HepG2 (cell line): Measurements from ENCODE around the gene TNFRSF11A. TPM values are rescaled to one million over a fixed set of nuclear protein-coding genes. Genes with fewer than 3 reads are reported as not detected.

Experiments
- AGO2 ChIP-seq: fragments of 200-400 bp; formaldehyde crosslinking; optimal IDR thresholded peaks from 2 replicates; pipeline ENCODE3; 2017; ENCODE audit warnings: mild to moderate bottlenecking, low read depth, low read length, moderate library complexity
- DR1 ChIP-seq: sonication (generic); formaldehyde crosslinking; IDR thresholded peaks from 2 replicates; pipeline ENCODE4 v1.8.0; 2021; ENCODE audit warnings: mild to moderate bottlenecking, missing genetic modification reagents, inconsistent platforms
- HMGXB4 ChIP-seq, 2 experiments: sonication (generic) in 1 of 2; formaldehyde crosslinking in 1 of 2; IDR thresholded peaks; 2 replicates each; pipeline versions ENCODE4 v1.4.0 to v1.6.1; 2018 to 2020; ENCODE audit warnings: missing genetic modification reagents in 2 of 2, borderline replicate concordance in 1 of 2, low read depth in 1 of 2, mild to moderate bottlenecking in 1 of 2, missing biosample characterization in 1 of 2
- KDM5A ChIP-seq: fragments of 200-600 bp; sonication (generic); IDR thresholded peaks from 2 replicates; pipeline ENCODE4 v1.7.0; 2018; ENCODE audit warnings: antibody characterized with exemption, mild to moderate bottlenecking, low read length, borderline replicate concordance
- KLF6 ChIP-seq: IDR thresholded peaks from 2 replicates; pipeline ENCODE4 v1.8.0; 2016; ENCODE audit warnings: missing biosample characterization, missing genetic modification reagents
- MAFK ChIP-seq, 2 experiments: IDR thresholded peaks in 1 of 2; conservative IDR thresholded peaks in 1 of 2; 2 replicates each; pipeline ENCODE4 v1.6.1; 2011; ENCODE audit warnings: improper control_type of control experiment in 2 of 2, low read length in 2 of 2
- MAX ChIP-seq: IDR thresholded peaks from 2 replicates; pipeline ENCODE4 v1.6.1; 2012; ENCODE audit warnings: inconsistent platforms
- MYC ChIP-seq: sonication (generic); formaldehyde crosslinking; IDR thresholded peaks from 2 replicates; pipeline ENCODE4 v1.9.0; 2021; ENCODE audit warnings: missing genetic modification reagents, borderline replicate concordance
- NCOA2 ChIP-seq: sonication (generic); formaldehyde crosslinking; IDR thresholded peaks from 2 replicates; pipeline ENCODE4 v1.8.0; 2022; ENCODE audit warnings: inconsistent platforms
- NFYB ChIP-seq: sonication (generic); formaldehyde crosslinking; IDR thresholded peaks from 2 replicates; pipeline ENCODE4 v1.4.0; 2020; ENCODE audit warnings: missing genetic modification reagents
- RCOR2 ChIP-seq: IDR thresholded peaks from 2 replicates; pipeline ENCODE4 v1.6.1; 2016; ENCODE audit warnings: missing biosample characterization, missing genetic modification reagents
- SMARCC2 ChIP-seq: fragments of 450-650 bp; IDR thresholded peaks from 2 replicates; pipeline ENCODE4 v1.6.1; 2017; ENCODE audit warnings: antibody characterized with exemption, mild to moderate bottlenecking
- TFAP4 ChIP-seq: sonication (generic); IDR thresholded peaks from 2 replicates; pipeline ENCODE4 v1.6.1; 2016; ENCODE audit warnings: low read depth, borderline replicate concordance
- THAP11 ChIP-seq: IDR thresholded peaks from 2 replicates; pipeline ENCODE4 v1.6.1; 2016; ENCODE audit warnings: missing biosample characterization, missing genetic modification reagents
- ZFX ChIP-seq: sonication (generic); formaldehyde crosslinking; IDR thresholded peaks from 2 replicates; pipeline ENCODE4 v1.4.0; 2020; ENCODE audit warnings: mild to moderate bottlenecking, low read depth, missing genetic modification reagents, moderate library complexity
- ZMYM3 ChIP-seq: sonication (generic); formaldehyde crosslinking; IDR thresholded peaks from 2 replicates; pipeline ENCODE4 v1.5.1; 2020; ENCODE audit warnings: mild to moderate bottlenecking, missing genetic modification reagents
- ZNF256 ChIP-seq: sonication (generic); formaldehyde crosslinking; conservative IDR thresholded peaks from 2 replicates; pipeline ENCODE4 v1.4.0; 2020; ENCODE audit warnings: missing genetic modification reagents
- ZNF292 ChIP-seq: sonication (generic); formaldehyde crosslinking; IDR thresholded peaks from 2 replicates; pipeline ENCODE4 v1.8.1; 2022; ENCODE audit warnings: mild to moderate bottlenecking, low read depth, missing genetic modification reagents, borderline replicate concordance
- ZNF580 ChIP-seq: IDR thresholded peaks from 2 replicates; pipeline ENCODE4 v1.6.1; 2016; ENCODE audit warnings: low read depth, borderline replicate concordance
- ZNF589 ChIP-seq: sonication (generic); formaldehyde crosslinking; conservative IDR thresholded peaks from 2 replicates; pipeline ENCODE4 v1.8.0; 2022; ENCODE audit warnings: mild to moderate bottlenecking, moderate library complexity, missing genetic modification reagents
- ZNF710 ChIP-seq: sonication (generic); formaldehyde crosslinking; IDR thresholded peaks from 2 replicates; pipeline ENCODE4 v1.5.0; 2020; ENCODE audit warnings: mild to moderate bottlenecking, missing genetic modification reagents, borderline replicate concordance
- polyA plus RNA-seq, 8 experiments: library from polyadenylated mRNA; depleted of rRNA in 3 of 8; stranded (reverse) in 7 of 8; unstranded in 1 of 8; fragments of >200 nt; fragmentation: Illumina TruSeq in 4 of 8; extraction: Trizol in 4 of 8; gene quantifications; 2 replicates each; pipeline versions ENCODE4 v1.2.1 to v1.2.3, GENCODE V29; 2011 to 2016; ENCODE audit warnings: low read depth in 4 of 8, missing spikeins in 1 of 8, mixed read lengths in 1 of 8; ENCODE audit not compliant: insufficient read depth in 1 of 8
- total RNA-seq, 5 experiments: library from RNA; depleted of rRNA; stranded (reverse); fragments of >200 nt; fragmentation: Illumina TruSeq; extraction: Trizol; gene quantifications; 2 replicates each; pipeline ENCODE4 v1.2.3, GENCODE V29; 2016; ENCODE audit warnings: low read depth in 1 of 5

The TNFRSF11A gene
- total and polyA plus RNA-seq, 2 of the 13 experiments (the other 11 are each of a cell fraction or from before 2014, with no cell fraction given) = 4.6 to 6.4 TPM

- TF ChIP-seq NCOA2 (CRISPR knock-in tag) = 0 out of 2 replicates have a peak, but pooled peaks have one; percentile 25
- peak; percentile 56; the same call in 1 of the 2 replicates for TF ChIP-seq KDM5A
- no peak for TF ChIP-seq ZNF589 (CRISPR knock-in tag)
- TF ChIP-seq RCOR2 = no peak
- TF ChIP-seq TFAP4 = 0 out of 2 replicates have a peak, but pooled peaks have one; percentile 38
- no peak for TF ChIP-seq KLF6 (CRISPR knock-in tag)
- peak; percentile 58 to 71 for TF ChIP-seq HMGXB4 (CRISPR knock-in tag; IDR thresholded peaks at IDR 0.05; ENCODE audit: borderline replicate concordance in 1 of 2, low read depth in 1 of 2)
- TF ChIP-seq ZNF710 (CRISPR knock-in tag) = peak; percentile 25; the same call in 1 of the 2 replicates
- 0 out of 2 replicates have a peak, but pooled peaks have one; percentile 24 for TF ChIP-seq ZNF580 (CRISPR knock-in tag)
- no peak for TF ChIP-seq AGO2
- TF ChIP-seq THAP11 (CRISPR knock-in tag) = peak; percentile 57; the same call in 1 of the 2 replicates
- TF ChIP-seq NFYB (CRISPR knock-in tag) = no peak
- TF ChIP-seq ZNF292 (CRISPR knock-in tag) = 0 out of 2 replicates have a peak, but pooled peaks have one; percentile 26
- no peak for TF ChIP-seq ZMYM3 (CRISPR knock-in tag)
- TF ChIP-seq ZNF256 = no peak
- TF ChIP-seq MAFK (conservative IDR thresholded peaks at IDR 0.05 in 1 of 2, IDR thresholded peaks at IDR 0.05 in 1 of 2; ENCODE audit: low read length in 2 of 2) = peak; percentile 28 to 51; a peak in 2 of 4 replicates
- peak; percentile 58; the same call in 1 of the 2 replicates for TF ChIP-seq MAX
- TF ChIP-seq DR1 = no peak
- TF ChIP-seq SMARCC2 = no peak
- TF ChIP-seq MYC (CRISPR knock-in tag) = no peak
- peak; percentile 42; the same call in 1 of the 2 replicates for TF ChIP-seq ZFX (CRISPR knock-in tag)
These were observed 100.5 kb downstream of the TNFRSF11A start (continued) for GRCh38 chr18:62425465-62426190.
